Stimulated activated CD4-positive, alpha-beta T cell treated with anti-CD3 and anti-CD28 coated beads, Interleukin-12 subunit alpha, Interleukin-12 subunit beta, amount 100 ng/mL, for 4 hours (primary cell): ENCODE measurements around the gene OR6J1.
"Not testable (repeated sequence)": the region's sequence is repeated elsewhere in the genome, so short reads cannot be mapped to it uniquely, and the experiment has no call there.

Source experiments
- DNase-seq: peaks from one replicate; pipeline ENCODE4 v3.0.0-alpha.2; 2020

OR6J1 gene

DNA sequence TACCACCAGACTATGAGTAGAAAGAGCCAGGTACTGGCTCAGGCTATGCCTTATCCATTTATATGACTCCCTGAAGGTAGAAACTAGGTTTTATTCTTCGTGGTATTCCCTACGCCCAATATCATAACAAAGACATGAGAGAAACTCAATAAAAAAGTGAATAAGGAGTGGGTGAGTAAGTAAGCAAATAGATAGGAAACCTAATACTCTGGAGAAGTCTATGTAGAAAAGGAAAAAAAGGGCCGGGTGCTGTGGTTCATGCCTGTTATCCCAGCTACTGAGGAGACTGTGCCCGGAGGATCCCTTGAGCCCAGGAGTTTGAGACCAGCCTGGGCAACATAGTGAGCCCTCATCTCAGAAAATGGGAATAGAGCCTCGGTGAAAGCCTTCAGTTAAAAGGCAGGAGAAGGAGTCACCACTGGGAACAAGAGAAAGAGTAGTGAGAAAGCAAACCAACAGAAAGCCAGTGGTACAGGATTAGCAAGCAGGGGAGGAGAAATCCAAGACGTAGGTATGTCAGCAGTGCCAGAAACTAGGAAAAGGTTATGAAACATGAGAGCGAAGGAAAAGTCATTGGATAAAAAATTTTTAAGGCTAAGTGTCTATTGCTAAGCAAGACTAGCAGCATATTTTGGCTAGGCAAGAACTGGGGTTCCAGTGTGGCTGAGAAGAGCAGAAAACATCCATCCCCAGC is 6.0 kb upstream of the OR6J1 start:
- no peak for DNase-seq

DNA sequence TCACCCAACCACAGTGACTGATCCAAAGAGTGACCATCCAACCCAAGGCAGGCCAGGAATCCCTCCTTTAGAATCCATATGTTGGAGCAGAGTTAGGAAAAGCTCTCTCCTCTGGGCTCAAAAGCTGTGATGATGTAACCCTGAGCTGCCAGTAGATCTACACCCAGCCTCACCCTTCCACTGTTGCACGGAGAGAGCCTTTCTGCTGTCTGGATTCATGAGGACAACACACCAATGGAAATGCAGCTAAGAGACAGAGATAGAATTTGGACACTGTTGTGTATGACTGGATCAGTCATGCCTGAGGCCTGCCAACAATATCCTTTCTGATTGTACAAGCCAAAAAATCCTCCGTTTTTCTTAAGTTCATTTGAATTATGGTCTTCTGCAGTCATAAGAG is 4.4 kb upstream of the OR6J1 start:
- DNase-seq, result no peak

DNA sequence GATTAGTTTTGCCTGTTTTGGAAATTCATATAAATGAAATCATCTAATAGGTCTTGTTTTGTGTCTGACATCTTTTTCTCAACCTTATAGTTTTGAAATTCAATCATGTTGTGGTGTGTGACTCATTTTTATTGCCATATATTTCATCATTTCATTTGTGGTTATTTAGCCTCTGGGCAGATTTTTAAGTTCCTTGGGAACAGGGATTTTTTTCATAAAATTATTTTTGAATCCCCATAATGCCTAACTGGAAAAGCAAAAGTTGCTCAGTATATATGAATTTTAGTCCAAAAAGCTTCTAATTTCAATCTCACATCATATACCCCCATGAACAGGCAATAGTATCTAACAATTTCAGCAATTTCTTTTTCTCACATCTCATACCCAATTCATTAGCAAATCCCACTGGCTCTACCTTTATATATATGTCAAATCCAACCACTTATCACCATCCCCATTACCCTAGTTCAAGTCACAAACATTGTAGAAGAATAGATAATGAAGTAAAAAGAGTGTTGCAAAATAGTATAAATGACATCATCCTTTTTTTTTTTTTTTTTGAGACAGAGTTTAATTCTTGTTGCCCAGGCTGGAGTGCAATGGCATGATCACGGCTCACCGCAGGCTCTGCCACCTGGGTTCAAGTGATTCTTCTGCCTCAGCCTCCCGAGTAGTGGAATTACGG is 2.6 kb upstream of the OR6J1 start:
- no peak for DNase-seq

DNA sequence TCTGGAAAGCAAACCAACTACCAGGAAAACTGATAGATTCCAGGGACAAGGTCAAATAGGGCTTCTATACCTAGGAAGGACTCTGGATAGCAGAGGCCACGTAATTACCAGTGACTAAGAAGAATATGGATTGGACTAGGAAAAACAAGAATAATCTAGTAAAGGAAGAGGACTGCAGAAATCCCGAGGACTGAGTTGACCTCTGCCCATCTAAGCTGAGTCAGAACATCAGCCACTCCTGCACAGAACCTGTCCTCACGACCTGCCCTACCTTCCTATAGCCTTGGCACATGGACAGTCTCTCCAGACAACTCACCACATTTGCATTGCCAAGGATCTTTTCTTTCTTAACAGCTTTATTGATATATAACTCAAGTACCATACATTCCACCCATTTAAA is 2.3 kb downstream of the OR6J1 start:
- no peak for DNase-seq

DNA sequence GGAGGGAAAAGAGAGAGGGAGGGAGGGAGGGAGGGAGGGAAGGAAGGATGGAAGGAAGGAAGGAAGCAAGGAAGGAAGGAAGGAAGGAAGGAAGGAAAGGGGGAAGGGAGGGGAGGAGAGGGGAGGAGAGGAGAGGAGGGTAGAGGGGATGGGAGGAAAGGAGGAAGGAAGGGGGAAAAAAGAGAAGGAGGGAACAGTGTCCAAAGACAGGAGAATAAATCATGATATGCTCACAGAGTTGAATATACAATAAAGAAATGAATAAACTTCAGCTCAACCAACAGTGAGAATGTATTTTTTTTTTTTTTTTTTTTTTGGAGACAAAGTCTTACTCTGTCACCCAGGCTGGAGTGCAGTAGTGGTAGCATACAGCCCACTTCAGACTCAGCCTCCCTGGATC is 4.0 kb downstream of the OR6J1 start:
- no peak for DNase-seq

DNA sequence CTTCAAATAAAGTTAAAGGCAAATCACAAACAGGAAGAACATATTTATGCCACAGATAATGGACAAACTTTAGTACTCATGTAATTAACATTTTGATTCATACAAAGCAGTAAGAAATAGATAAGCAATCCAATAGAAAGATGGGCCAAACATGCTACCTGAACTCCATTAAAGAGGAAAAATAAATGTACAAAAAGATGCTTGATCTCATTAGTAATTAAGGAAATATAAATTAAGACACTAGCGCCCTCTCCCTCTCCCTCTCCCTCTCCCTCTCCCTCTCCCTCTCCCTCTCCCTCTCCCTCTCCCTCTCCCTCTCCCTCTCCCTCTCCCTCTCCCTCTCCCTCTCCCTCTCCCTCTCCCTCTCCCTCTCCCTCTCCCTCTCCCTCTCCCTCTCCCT is 8.2 kb downstream of the OR6J1 start:
- DNase-seq, result not testable (repeated sequence)

DNA sequence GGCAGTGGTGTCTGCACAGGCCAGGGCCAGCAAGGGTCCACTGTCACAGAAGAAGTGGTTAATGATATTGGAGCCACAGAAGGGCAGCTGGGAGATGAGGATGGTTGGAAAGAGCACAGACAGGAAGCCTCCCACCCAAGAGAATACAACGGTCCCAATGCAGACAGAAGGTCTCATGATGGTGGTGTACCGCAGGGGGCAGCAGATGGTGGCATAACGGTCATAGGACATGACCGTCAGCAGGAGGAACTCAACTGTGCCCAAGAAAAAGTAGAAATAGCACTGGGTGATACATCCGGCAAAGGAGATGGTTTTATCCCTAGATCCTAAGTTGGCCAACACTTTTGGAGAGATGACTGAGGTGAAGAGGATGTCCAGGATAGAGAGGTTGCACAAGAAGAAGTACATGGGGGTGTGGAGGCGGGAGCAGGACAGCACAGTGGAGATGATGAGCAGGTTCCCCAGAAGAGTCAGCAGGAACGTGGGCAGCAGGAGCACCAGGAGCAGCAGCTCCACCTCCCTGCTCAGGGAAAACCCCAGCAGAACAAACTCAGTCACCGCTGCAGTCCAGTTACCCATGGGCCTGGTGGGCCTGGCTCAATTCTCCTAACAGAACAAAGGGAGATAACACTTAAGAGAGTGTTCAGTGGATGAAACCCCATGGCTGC is 9.8 kb downstream of the OR6J1 start:
- DNase-seq, result no peak

DNA sequence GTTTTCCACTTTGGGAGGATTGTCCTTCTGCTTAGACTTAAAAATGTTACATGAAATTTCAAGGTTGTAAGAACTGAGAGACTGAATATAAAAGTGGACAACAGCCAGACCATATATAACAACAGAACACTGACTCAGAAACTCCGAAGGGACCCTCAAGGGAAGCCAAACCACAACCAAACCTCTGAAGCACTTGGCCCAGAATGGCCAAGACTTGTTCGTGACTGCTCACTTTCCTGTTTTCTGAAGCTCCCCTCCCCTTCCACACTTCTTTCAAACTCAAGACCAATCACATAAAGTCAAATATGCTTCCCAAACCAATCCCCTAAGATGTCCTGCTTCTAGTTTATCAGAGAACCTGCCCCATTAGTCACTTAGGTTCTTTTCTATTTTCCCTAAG is 13.7 kb downstream of the OR6J1 start:
- DNase-seq, result no peak

DNA sequence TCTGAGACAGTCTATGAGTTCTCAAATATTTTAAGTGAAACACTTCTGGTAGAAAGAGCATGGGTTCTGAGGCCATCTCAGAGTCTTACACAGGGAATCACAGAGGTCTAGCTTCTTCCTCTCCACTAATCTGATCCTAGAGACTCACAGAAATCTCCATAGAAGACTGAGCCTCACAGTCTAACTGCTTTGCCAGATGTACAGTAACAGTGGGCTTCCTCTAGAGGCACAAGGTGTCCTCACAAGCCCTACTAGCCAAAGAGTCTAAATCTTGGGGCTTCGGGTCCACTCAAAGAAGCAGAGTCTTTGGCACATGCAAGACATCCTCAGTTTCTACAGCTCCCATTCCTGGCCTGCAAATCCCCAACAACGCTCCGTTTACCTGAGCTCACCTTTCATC is 14.1 kb downstream of the OR6J1 start:
- DNase-seq, result no peak

DNA sequence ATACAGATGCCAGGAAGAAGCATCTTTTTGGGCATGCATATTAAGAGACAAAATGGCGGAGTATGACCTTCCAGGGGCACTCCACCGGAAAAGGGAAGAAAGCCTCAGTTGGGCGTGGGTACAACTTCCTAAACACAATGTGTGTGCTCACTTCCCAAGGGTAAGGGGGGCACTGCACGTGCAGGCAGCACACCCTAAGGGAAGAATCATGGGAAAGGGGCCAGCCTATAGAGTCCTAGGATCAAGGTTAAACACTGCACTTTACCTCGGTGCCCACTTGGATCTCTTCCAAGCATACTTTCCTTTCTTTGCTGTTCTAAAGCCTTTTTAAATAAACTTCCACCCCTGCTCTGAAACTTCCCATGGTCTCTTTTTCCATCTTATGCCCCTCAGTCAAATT is 14.8 kb downstream of the OR6J1 start:
- no peak for DNase-seq

DNA sequence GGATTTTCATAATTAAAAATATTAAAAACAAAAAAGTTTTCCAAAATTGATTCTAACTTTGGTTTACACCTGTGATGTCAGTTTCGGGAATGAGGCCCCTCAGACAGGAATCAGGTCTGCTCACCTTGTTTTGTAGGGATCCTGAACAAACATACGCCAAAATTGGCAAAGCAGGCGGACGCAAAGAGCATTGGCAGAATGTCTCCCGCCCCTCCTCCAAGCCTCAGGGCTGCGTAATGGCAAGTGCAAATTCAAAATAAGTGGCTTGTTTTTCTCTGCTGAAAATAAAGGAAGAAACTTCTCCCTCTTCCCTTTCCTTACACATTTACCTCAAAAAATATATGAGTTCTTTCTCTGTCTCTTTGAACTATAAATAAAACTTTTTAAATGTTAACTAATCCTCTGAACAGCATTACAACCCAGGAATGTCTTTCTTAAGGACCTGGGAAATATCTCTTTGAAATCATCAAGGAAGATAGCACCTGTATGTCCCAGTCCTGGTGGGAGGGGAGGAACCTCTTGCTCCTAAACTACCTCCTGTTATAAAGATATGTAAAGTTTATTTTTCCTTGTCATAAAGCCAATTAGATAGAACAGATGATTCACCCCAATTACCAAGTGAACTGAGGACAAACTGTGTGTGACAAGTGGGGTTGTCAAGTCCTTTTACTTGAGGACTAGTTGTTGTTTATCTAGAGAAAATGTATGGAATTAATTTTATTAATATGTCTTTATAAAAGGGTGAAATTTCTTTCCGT is 16.5 kb downstream of the OR6J1 start:
- DNase-seq, result no peak

DNA sequence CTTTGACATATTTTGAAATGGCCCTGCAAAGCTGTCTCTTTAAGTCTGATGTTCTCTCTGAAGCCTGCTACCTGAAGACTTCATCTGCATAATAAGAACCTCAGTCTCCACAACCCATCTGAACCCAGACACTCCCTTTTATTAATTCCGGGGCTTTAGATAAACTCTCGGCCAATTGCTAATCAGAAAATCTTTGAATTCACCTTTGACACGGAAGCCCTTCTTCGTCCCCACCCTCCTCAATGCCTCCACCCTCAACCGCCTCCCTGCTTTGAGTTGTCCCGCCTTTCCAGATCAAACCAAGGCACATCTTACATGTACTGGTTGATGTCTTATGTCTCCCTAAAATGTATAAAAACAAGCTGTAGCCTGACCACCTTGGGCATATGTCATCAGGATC is 17.6 kb downstream of the OR6J1 start:
- DNase-seq, result no peak

DNA sequence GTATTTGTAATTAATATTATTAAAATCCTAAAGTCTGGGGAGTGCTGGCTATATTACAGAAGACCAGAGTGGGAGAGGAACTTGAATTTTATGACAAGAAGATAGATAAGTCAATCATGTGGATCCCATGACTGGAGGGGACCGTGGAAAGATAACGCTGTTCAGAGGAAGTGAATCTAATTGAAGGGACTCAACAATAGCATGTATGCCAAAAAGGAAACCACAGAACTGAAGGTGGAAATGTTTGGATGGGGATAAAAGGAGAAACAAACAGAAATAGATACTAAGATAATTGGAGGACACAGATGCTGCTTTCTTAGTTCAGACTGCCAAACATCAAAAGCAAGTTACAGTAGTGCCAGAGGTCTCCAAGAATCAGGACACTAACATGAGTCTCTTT is 21.1 kb downstream of the OR6J1 start:
- DNase-seq, result no peak

DNA sequence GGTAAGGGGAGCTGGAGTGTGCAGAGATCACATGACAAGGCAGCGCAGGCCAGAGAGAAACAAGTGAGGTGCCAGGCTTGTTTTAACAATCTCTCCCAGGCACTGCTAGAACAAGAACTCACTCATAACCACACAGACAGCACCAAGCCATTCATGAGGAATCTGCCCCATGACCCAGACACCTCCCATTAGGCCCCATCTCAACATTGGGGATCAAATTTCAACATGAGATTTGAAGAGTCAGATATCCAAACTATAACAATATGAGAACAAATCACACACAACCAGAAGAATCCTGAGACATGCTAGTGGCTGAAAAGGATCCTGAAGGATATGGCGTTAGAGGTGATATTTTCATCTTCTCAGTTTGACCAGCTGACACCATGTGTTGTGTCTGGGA is 21.9 kb downstream of the OR6J1 start:
- no peak for DNase-seq

DNA sequence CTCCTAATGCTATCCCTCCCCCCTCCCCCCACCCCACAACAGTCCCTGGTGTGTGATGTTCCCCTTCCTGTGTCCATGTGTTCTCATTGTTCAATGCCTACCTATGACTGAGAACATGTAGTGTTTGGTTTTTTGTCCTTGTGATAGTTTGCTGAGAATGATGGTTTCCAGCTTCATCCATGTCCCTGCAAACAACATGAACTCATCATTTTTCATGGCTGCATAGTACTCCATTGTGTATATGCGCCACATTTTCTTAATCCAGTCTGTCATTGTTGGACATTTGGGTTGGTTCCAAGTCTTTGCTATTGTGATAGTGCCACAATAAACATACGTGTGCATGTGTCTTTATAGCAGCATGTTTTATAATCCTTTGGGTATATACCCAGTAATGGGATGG is 28.4 kb downstream of the OR6J1 start:
- DNase-seq, result not testable (repeated sequence)

DNA sequence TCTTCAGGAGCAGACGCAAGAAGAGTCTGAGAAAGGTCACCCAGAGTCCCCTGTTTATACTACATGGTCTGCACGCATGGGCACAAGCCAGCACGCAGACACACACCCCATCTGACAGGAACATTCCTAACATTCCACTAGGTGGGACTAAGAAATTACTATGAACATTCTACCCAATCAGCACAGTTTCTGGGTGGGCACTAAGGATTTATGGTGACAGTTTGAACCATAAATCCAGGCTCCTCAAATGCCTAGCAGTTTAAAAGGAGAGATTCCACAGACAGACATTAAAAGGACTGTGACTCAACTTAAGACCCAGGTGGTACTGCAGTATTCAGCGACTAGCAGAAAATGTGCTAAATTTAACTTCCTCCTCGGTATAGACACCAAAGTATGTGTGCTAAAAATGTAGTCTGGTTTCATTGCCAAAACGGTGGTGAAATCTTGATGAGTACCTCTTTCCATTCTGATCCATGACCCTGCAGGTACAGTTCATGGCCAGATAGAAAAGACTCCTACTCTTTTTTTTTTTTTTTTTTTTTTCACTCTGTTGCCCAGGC is 29.8 kb downstream of the OR6J1 start:
- DNase-seq, result no peak

DNA sequence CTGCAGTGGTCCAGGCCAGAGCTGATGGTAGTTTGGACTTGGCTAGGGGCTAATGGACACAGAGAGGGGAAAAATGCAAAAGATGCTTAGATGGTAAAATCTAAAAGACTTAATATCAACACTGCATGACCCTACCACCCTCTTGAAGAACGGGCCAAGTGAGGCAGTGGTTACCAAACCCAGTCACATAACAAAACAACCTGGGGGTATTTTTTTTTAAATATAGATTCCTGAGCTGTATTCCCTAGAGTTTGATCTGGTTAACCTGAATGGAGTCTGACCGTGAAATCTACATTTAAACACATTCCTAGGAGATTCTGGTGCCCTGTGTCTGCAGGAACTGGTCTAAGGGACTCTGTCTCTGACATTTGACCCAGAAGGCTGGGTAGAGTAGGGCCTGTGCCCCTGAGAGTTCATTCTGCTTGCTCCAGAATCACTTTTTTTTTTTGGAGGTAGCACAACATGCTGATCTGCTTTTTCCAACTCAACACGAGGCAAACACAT is 30.4 kb downstream of the OR6J1 start:
- no peak for DNase-seq

DNA sequence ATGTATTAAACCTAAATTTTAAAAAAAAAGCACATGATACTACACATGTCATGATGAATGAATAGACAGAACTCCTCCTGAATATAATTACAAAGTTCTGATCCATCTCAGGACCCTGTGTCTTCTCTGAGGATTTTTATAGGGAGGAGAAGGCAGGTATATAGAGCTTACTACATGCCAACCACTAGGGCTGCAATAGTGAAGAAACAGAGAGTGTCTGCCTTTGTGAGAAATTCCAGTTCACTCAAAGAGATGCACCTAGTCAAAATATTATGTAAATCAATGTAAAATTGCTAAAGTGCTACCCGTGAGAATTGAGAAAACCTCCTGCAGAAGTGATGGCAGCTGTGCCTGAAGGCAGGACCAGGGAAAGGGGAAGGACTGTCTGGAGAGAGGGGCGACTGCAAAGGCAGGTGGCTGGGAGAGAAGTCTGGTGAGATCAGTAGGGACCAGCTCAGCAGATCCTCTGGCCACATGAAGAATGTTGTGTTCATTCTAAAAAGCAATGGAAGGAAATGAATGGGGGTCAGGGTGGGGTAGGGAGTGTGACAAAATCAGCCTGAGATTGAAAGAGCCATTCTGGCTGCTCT is 31.0 kb downstream of the OR6J1 start:
- no peak for DNase-seq

DNA sequence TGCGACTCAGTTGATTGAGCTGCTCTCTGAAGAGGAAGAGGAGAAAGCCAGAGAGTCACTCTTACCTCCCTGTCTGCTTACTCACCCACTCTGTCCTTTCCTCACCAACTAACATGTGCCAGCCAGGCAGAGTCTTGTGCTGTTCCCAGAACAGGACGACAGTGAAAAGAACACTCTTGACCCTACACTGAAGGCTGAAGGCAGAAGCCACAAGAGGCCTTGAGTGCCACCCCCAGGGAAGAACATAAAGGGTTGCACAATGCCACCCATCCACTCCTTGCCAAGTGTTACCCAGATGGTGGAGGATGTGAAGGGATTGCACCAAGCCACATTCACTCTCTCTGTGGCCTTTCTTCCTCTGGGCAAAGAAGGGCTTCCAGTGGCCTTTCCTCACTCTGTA is 33.2 kb downstream of the OR6J1 start:
- DNase-seq, result no peak

DNA sequence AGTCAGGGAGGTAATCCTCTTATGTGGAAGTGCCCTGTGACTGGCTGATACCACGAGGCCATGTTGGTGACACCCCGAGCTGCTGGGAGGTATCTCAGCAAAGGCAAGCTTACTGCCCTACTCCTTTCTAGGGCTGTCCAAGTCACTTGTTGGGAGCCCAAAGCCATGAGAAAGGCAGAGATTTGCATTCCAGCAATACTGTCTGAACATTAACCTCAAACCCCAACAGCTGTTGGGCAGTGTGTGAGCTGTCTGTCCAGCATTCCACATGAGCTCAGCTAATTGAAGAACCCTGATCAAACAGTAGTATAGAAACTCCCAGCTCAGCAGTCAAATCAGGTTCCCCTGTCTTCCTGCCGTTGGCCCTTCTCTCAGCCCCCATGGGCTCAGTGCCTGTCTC is 36.9 kb downstream of the OR6J1 start:
- DNase-seq, result no peak

DNA sequence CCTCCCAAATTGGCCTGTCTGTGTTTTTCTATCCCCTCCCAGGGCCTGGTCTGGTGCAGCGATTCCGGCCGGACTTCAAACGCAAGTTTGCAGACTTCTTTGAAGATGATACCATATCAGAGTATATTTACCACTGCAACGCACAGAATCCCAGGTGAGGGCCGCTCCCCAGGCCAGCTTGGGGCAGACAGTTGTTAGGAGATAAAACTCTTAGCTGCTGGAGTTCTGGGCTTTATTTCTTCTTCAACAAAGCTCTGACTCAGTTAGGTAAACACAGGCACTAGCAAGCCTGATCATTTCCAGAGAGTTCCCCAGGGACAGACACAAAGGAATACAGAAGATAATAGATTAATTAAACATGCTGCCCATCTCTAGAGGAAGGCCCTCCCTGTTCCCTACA is 37.8 kb downstream of the OR6J1 start:
- no peak for DNase-seq

DNA sequence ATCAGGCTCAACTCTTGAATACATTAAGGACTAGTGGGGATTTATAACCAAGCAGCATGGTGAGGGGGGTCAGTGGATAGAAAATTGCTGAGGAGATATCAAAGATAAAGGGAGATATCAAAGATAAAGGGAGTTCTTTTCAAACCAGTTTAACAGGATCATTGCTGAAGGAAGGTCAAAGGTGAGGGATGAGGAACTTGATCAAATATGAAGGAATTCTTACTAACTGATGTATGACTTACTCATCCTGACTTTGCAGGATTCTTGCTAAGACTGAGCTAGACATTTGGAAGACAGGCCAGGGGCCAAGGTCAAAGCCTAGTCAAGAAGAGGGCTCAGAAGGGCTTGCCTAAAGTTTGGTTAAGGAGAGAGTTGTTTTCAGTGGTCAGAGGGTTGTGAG is 41.3 kb downstream of the OR6J1 start:
- no peak for DNase-seq

DNA sequence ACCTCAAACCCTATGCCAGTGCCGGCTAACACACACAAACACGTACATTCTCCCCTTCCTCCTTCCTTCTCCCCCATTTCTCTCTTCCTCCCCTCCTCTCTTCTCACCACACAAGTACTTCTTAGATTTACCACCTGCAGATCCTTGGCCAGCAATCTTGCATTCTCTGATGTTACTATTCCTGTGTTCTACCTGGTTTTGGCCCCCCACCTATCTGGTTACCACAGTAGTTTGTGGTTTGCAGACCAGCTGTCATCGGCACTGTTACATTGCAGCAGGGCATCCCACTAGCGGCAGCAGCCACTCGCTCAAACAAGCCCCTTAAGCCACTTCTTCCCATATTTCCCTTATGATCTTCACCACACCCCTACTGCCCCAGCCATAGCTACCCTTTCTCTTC is 42.2 kb downstream of the OR6J1 start:
- no peak for DNase-seq
